NCI-H1417 treated with DMSO at 0.1 percent for 48 hours (cell line): ENCODE measurements around the gene PCSK5.
"Not testable (repeated sequence)": the region's sequence is repeated elsewhere in the genome, so short reads cannot be mapped to it uniquely, and the experiment has no call there.

Experiments
- DNase-seq: peaks from one replicate; lab custom pipeline; 2025; lab: John Stamatoyannopoulos, UW

Gene PCSK5

GRCh38 chr9:75963321-75963720 is 72.8 kb downstream of the PCSK5 start:
- not testable (repeated sequence) for DNase-seq

GRCh38 chr9:75964427-75964826 is 74.0 kb downstream of the PCSK5 start:
- DNase-seq: no peak

GRCh38 chr9:75965231-75965630 is 74.8 kb downstream of the PCSK5 start:
- DNase-seq: no peak

GRCh38 chr9:75967556-75967955 is 77.1 kb downstream of the PCSK5 start:
- DNase-seq: no peak

- no peak for DNase-seq
These were observed 83.7 kb downstream of the PCSK5 start for GRCh38 chr9:75974016-75974766.

GRCh38 chr9:75975071-75975470 is 84.6 kb downstream of the PCSK5 start:
- no peak for DNase-seq

- no peak for DNase-seq
These were observed 86.1 kb downstream of the PCSK5 start for GRCh38 chr9:75976549-75976948.

GRCh38 chr9:75979362-75979761 is 88.9 kb downstream of the PCSK5 start:
- DNase-seq: no peak

- no peak for DNase-seq
These were observed 93.0 kb downstream of the PCSK5 start for GRCh38 chr9:75983319-75984045.

- no peak for DNase-seq
These were observed 95.0 kb downstream of the PCSK5 start for GRCh38 chr9:75985515-75985914.

GRCh38 chr9:75988663-75989062 is 98.2 kb downstream of the PCSK5 start:
- no peak for DNase-seq

GRCh38 chr9:75990156-75990555 is 99.7 kb downstream of the PCSK5 start:
- DNase-seq: no peak

GRCh38 chr9:75990576-75991304 is 100.3 kb downstream of the PCSK5 start:
- DNase-seq: no peak

- DNase-seq: no peak
These were observed 102.2 kb downstream of the PCSK5 start for GRCh38 chr9:75992482-75993206.

GRCh38 chr9:75993434-75993833 is 103.0 kb downstream of the PCSK5 start:
- DNase-seq: no peak

- DNase-seq: no peak
These were observed 104.6 kb downstream of the PCSK5 start for GRCh38 chr9:75995066-75995465.

- no peak for DNase-seq
These were observed 106.3 kb downstream of the PCSK5 start for GRCh38 chr9:75996726-75997125.

- no peak for DNase-seq
These were observed 106.7 kb downstream of the PCSK5 start for GRCh38 chr9:75997206-75997605.

- DNase-seq: no peak
These were observed 107.8 kb downstream of the PCSK5 start for GRCh38 chr9:75998096-75998780.

GRCh38 chr9:76001459-76001858 is 111.0 kb downstream of the PCSK5 start:
- no peak for DNase-seq

- DNase-seq: no peak
These were observed 112.6 kb downstream of the PCSK5 start for GRCh38 chr9:76003041-76003440.

GRCh38 chr9:76004526-76004925 is 114.1 kb downstream of the PCSK5 start:
- no peak for DNase-seq
